Measurements from ENCODE around the gene CD74. TPM values are rescaled to one million over a fixed set of nuclear protein-coding genes. Genes with fewer than 3 reads are reported as not detected.

Gene CD74
- total RNA-seq, 1 experiment from 2014 or later, result 12.7 TPM

DNA sequence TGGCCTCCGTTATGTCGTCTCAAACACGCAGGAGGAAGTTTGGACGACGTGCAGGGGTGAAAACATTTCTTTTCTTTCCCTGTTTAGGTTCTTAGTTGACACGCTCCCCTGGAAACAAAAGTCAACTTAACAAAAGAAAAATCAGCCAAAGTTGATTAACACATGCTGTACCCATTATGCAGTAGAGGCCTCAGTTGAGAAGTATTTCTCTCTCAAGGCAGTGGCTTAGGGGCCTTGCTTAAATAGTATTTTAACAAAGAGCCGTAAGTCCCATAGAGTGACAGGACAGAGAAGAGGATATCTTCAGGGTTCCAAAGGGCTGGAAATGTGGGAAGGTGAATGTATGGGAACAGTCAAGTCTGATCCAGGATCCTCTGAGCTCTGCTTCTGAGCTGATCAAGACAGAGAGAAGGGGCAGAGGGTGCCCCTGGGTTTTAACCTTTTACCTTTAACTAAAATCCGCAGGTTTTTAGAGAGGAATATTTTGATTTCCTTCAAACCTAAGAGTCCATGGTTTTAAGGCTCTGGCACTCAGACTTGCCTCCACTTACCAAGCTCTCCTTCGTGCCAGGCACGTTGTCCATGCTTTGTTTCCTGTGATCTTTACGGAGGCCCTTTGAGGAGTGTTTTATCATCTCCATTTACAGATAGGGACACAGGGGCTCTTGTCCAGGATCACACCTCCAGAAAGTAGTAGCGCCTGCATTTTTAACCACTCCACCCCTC lies 629 bp upstream of the CD74 start:
- TF ChIP-seq SIN3A (IDR thresholded peaks at IDR 0.05; ENCODE audit: borderline replicate concordance, insufficient read depth, low read depth, low read length) (no peak), POLR2AphosphoS5 (IDR thresholded peaks at IDR 0.05; ENCODE audit: low read depth, low read length) (no peak), TCF7L2 (IDR thresholded peaks at IDR 0.05; ENCODE audit: low read depth, low read length) (no peak)
- TF ChIP-seq, protein P1, sequence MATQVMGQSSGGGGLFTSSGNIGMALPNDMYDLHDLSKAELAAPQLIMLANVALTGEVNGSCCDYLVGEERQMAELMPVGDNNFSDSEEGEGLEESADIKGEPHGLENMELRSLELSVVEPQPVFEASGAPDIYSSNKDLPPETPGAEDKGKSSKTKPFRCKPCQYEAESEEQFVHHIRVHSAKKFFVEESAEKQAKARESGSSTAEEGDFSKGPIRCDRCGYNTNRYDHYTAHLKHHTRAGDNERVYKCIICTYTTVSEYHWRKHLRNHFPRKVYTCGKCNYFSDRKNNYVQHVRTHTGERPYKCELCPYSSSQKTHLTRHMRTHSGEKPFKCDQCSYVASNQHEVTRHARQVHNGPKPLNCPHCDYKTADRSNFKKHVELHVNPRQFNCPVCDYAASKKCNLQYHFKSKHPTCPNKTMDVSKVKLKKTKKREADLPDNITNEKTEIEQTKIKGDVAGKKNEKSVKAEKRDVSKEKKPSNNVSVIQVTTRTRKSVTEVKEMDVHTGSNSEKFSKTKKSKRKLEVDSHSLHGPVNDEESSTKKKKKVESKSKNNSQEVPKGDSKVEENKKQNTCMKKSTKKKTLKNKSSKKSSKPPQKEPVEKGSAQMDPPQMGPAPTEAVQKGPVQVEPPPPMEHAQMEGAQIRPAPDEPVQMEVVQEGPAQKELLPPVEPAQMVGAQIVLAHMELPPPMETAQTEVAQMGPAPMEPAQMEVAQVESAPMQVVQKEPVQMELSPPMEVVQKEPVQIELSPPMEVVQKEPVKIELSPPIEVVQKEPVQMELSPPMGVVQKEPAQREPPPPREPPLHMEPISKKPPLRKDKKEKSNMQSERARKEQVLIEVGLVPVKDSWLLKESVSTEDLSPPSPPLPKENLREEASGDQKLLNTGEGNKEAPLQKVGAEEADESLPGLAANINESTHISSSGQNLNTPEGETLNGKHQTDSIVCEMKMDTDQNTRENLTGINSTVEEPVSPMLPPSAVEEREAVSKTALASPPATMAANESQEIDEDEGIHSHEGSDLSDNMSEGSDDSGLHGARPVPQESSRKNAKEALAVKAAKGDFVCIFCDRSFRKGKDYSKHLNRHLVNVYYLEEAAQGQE (IDR thresholded peaks at IDR 0.05; ENCODE audit: insufficient read depth in 1 of 2, low read depth in 2 of 2, low read length in 1 of 2), result no peak
- TF ChIP-seq, protein P2, sequence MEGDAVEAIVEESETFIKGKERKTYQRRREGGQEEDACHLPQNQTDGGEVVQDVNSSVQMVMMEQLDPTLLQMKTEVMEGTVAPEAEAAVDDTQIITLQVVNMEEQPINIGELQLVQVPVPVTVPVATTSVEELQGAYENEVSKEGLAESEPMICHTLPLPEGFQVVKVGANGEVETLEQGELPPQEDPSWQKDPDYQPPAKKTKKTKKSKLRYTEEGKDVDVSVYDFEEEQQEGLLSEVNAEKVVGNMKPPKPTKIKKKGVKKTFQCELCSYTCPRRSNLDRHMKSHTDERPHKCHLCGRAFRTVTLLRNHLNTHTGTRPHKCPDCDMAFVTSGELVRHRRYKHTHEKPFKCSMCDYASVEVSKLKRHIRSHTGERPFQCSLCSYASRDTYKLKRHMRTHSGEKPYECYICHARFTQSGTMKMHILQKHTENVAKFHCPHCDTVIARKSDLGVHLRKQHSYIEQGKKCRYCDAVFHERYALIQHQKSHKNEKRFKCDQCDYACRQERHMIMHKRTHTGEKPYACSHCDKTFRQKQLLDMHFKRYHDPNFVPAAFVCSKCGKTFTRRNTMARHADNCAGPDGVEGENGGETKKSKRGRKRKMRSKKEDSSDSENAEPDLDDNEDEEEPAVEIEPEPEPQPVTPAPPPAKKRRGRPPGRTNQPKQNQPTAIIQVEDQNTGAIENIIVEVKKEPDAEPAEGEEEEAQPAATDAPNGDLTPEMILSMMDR (IDR thresholded peaks at IDR 0.05), result no peak
- ATAC-seq (no peak), DNase-seq (ENCODE audit: low read depth, low spot score) (no peak)
- ChIA-PET CTCF (interaction anchor here (0.7 kb wide), 1 partner anchor 23 kb away, joined by 4 read pairs; no protein-coding TSS in a partner anchor), POLR2A (no interaction called here)
- intact Hi-C loops (cut with micrococcal nuclease; ENCODE audit: unreplicated experiment), result no loop called here
- Histone ChIP-seq H3K27ac (ENCODE audit: low read length) (no peak overlapping the region), H3K9me3 (ENCODE audit: control insufficient read depth, insufficient read depth, low read depth, low read length) (no peaks in the 10 kb centered on the region), H3K36me3 (ENCODE audit: control insufficient read depth, insufficient read depth, low read length) (no peaks in the 10 kb centered on the region), H3K4me3 (ENCODE audit: low read depth in 2 of 2, low read length in 2 of 2) (no peak overlapping the region), H3K4me1 (ENCODE audit: control insufficient read depth, insufficient read depth, low read length) (0 out of 2 replicates have a peak, but pooled peaks cover 4% of the 10 kb centered on the region), H3K27me3 (ENCODE audit: control insufficient read depth, insufficient read depth, low read length) (no peaks in the 10 kb centered on the region)
- BruUV-seq (replicated peaks), result no TSS peak
- in situ Hi-C loops (cut with HindIII; ENCODE audit: low pct_unique_long_range_greater_than_20kb, low sequenced_read_pairs), result no loop called here

DNA sequence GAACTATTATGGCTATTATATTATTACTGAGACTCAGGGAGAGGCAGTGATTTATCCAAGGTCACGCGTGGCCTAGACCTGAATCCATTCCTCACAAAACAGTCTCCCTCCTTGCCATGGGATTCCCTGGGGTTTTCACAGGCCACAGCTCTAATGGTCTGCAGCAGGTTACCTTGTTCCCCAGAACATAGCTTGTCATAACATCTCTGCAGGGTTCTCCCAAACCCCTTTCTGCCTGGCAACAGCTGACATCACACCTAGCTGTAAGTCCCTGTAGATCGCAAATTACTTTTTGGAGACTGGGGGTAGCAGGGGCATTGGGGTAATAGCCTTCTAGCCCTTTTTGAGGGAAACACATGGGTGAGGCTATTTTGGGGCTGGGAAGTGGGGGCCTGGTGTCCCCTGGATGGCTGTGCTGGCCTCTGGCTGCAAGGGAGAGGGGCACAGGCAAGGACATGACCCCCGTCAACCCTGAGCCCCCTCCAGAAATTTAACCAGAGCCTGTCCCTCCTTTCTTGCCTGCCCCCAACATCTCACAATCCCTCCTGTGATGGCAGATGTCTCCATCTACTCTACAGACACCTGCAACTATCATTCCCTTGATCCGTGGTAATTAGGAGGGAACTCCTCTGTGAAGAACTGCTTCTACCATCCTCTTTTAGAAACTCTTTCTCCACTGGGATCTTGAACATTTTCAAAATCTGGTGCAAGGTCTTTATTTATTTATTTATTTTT lies 1.3 kb downstream of the CD74 start:
- DNase-seq (ENCODE audit: low read depth, low spot score) (no peak), ATAC-seq (no peak)
- TF ChIP-seq, protein P1 (IDR thresholded peaks at IDR 0.05; ENCODE audit: insufficient read depth in 1 of 2, low read depth in 2 of 2, low read length in 1 of 2), result no peak
- TF ChIP-seq, protein P2 (IDR thresholded peaks at IDR 0.05), result no peak
- TF ChIP-seq SIN3A (IDR thresholded peaks at IDR 0.05; ENCODE audit: borderline replicate concordance, insufficient read depth, low read depth, low read length) (no peak), POLR2AphosphoS5 (IDR thresholded peaks at IDR 0.05; ENCODE audit: low read depth, low read length) (no peak), TCF7L2 (IDR thresholded peaks at IDR 0.05; ENCODE audit: low read depth, low read length) (no peak)
- Histone ChIP-seq H3K27ac (ENCODE audit: low read length) (no peak overlapping the region), H3K4me1 (ENCODE audit: control insufficient read depth, insufficient read depth, low read length) (0 out of 2 replicates have a peak, but pooled peaks cover 4% of the 10 kb centered on the region), H3K36me3 (ENCODE audit: control insufficient read depth, insufficient read depth, low read length) (no peaks in the 10 kb centered on the region), H3K9me3 (ENCODE audit: control insufficient read depth, insufficient read depth, low read depth, low read length) (no peaks in the 10 kb centered on the region), H3K4me3 (ENCODE audit: low read depth in 2 of 2, low read length in 2 of 2) (no peak overlapping the region), H3K27me3 (ENCODE audit: control insufficient read depth, insufficient read depth, low read length) (no peaks in the 10 kb centered on the region)
- in situ Hi-C loops (cut with HindIII; ENCODE audit: low pct_unique_long_range_greater_than_20kb, low sequenced_read_pairs) (no loop called here), intact Hi-C loops (cut with micrococcal nuclease; ENCODE audit: unreplicated experiment) (no loop called here)
- no TSS peak for BruUV-seq (replicated peaks)
- ChIA-PET CTCF (interaction anchor here (0.7 to 1.2 kb wide), 2 partner anchors 13 to 39 kb away, joined by 4 to 5 read pairs; no protein-coding TSS in a partner anchor), POLR2A (no interaction called here)
